HCT116 (cell line): ENCODE data around the gene PRRT1B.

ENCODE experiments used
- CBX3 ChIP-seq: IDR thresholded peaks from 2 replicates; pipeline ENCODE4 v1.6.1; 2012; ENCODE audit warnings: low read depth
- EGR1 ChIP-seq: IDR thresholded peaks from 2 replicates; pipeline ENCODE4 v1.6.1; 2012; ENCODE audit warnings: low read depth
- EZH2 ChIP-seq: fragments of 200-600 bp; sonication (generic); IDR thresholded peaks from 2 replicates; pipeline ENCODE4 v1.6.1; 2017; ENCODE audit warnings: antibody characterized with exemption, mixed run types
- EZH2phosphoT487 ChIP-seq: fragments of 200-600 bp; IDR thresholded peaks from 2 replicates; pipeline ENCODE4 v1.6.1; 2018; ENCODE audit warnings: antibody characterized with exemption, borderline replicate concordance
- POLR2A ChIP-seq: IDR thresholded peaks from 2 replicates; pipeline ENCODE4 v1.7.0; 2011; ENCODE audit warnings: borderline replicate concordance; ENCODE audit not compliant: insufficient read depth, insufficient read length; ENCODE audit errors: extremely low read depth
- POLR2AphosphoS5 ChIP-seq: IDR thresholded peaks from 2 replicates; pipeline ENCODE4 v1.6.1; 2011; ENCODE audit warnings: mild to moderate bottlenecking, low read depth, low read length, moderate library complexity
- SIN3A ChIP-seq: IDR thresholded peaks from 2 replicates; pipeline ENCODE4 v1.6.1; 2012; ENCODE audit warnings: low read depth
- ZFX ChIP-seq: fragments of 450-650 bp; IDR thresholded peaks from 2 replicates; pipeline ENCODE4 v1.6.1; 2017
- TF ChIP-seq, protein P1 (sequence below), 3 experiments: fragments of 200-600 bp in 1 of 3; sonication (generic) in 1 of 3; IDR thresholded peaks in 2 of 3; conservative IDR thresholded peaks in 1 of 3; 2 replicates each; pipeline ENCODE4 v1.5.1; 2012 to 2017; ENCODE audit warnings: low read depth in 2 of 3, low read length in 2 of 3, antibody characterized with exemption in 1 of 3, borderline replicate concordance in 1 of 3, control low read depth in 1 of 3, mild to moderate bottlenecking in 1 of 3, mixed read lengths in 1 of 3, mixed run types in 1 of 3, moderate library complexity in 1 of 3; ENCODE audit not compliant: insufficient read depth in 1 of 3
- TF ChIP-seq, protein P2 (sequence below): IDR thresholded peaks from 2 replicates; pipeline ENCODE4 v1.6.1; 2012; ENCODE audit warnings: low read depth
- TF ChIP-seq, protein P3 (sequence below): IDR thresholded peaks from 2 replicates; pipeline ENCODE4 v1.6.1; 2011; ENCODE audit warnings: mild to moderate bottlenecking, low read length, moderate library complexity; ENCODE audit not compliant: insufficient replicate concordance; ENCODE audit errors: extremely low read depth
- TF ChIP-seq, protein P4 (sequence below): IDR thresholded peaks from 2 replicates; pipeline ENCODE4 v1.6.1; 2012

DNA sequence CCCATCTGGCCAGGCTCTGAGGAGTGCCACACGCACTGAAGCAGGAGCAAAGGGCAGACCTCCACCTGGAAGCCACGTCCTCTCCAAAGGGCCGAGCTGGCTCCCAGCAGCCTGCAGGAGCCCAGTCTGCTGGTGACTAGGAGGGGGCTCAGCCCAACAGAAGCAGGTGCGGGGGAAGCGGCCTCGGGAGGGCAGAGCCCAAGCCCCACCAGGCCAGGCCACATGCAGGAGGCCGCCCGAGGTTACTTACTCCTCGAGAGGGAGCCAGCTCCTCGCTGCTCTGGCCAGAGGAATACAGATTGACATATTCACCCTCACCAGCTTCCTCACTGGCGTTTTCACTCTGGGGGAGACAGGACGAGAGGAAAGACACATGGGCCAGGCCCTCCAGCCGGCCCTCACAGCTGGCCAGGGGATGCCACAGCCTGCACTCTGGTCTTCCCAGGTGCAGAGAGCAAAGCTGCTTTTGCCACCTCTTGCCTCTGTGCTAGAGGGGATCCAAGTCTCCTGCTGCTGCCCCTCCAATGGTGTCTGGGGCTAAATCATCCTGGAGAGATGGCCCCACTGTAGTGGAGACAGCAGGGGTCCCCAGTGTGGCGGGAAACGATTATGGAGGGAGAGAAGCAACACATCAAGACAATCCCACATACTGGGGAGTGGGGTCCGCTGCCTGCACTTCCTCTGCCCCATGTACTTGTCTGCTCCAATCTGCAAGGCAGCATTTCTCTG is 58.6 kb downstream of the PRRT1B start:
- TF ChIP-seq, protein P1, sequence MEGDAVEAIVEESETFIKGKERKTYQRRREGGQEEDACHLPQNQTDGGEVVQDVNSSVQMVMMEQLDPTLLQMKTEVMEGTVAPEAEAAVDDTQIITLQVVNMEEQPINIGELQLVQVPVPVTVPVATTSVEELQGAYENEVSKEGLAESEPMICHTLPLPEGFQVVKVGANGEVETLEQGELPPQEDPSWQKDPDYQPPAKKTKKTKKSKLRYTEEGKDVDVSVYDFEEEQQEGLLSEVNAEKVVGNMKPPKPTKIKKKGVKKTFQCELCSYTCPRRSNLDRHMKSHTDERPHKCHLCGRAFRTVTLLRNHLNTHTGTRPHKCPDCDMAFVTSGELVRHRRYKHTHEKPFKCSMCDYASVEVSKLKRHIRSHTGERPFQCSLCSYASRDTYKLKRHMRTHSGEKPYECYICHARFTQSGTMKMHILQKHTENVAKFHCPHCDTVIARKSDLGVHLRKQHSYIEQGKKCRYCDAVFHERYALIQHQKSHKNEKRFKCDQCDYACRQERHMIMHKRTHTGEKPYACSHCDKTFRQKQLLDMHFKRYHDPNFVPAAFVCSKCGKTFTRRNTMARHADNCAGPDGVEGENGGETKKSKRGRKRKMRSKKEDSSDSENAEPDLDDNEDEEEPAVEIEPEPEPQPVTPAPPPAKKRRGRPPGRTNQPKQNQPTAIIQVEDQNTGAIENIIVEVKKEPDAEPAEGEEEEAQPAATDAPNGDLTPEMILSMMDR (IDR thresholded peaks at IDR 0.05 in 2 of 3, conservative IDR thresholded peaks at IDR 0.05 in 1 of 3; ENCODE audit: borderline replicate concordance in 1 of 3, insufficient read depth in 1 of 3, low read depth in 2 of 3, low read length in 2 of 3) = no peak
- TF ChIP-seq POLR2A = no peak
- TF ChIP-seq EZH2phosphoT487 = no peak
- TF ChIP-seq, protein P2, sequence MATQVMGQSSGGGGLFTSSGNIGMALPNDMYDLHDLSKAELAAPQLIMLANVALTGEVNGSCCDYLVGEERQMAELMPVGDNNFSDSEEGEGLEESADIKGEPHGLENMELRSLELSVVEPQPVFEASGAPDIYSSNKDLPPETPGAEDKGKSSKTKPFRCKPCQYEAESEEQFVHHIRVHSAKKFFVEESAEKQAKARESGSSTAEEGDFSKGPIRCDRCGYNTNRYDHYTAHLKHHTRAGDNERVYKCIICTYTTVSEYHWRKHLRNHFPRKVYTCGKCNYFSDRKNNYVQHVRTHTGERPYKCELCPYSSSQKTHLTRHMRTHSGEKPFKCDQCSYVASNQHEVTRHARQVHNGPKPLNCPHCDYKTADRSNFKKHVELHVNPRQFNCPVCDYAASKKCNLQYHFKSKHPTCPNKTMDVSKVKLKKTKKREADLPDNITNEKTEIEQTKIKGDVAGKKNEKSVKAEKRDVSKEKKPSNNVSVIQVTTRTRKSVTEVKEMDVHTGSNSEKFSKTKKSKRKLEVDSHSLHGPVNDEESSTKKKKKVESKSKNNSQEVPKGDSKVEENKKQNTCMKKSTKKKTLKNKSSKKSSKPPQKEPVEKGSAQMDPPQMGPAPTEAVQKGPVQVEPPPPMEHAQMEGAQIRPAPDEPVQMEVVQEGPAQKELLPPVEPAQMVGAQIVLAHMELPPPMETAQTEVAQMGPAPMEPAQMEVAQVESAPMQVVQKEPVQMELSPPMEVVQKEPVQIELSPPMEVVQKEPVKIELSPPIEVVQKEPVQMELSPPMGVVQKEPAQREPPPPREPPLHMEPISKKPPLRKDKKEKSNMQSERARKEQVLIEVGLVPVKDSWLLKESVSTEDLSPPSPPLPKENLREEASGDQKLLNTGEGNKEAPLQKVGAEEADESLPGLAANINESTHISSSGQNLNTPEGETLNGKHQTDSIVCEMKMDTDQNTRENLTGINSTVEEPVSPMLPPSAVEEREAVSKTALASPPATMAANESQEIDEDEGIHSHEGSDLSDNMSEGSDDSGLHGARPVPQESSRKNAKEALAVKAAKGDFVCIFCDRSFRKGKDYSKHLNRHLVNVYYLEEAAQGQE = no peak
- TF ChIP-seq EZH2 = no peak
- no peak for TF ChIP-seq SIN3A
- TF ChIP-seq EGR1 = no peak
- TF ChIP-seq POLR2AphosphoS5 = no peak
- TF ChIP-seq, protein P3, sequence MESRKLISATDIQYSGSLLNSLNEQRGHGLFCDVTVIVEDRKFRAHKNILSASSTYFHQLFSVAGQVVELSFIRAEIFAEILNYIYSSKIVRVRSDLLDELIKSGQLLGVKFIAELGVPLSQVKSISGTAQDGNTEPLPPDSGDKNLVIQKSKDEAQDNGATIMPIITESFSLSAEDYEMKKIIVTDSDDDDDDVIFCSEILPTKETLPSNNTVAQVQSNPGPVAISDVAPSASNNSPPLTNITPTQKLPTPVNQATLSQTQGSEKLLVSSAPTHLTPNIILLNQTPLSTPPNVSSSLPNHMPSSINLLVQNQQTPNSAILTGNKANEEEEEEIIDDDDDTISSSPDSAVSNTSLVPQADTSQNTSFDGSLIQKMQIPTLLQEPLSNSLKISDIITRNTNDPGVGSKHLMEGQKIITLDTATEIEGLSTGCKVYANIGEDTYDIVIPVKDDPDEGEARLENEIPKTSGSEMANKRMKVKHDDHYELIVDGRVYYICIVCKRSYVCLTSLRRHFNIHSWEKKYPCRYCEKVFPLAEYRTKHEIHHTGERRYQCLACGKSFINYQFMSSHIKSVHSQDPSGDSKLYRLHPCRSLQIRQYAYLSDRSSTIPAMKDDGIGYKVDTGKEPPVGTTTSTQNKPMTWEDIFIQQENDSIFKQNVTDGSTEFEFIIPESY = no peak
- TF ChIP-seq, protein P4, sequence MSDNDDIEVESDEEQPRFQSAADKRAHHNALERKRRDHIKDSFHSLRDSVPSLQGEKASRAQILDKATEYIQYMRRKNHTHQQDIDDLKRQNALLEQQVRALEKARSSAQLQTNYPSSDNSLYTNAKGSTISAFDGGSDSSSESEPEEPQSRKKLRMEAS = no peak
- TF ChIP-seq ZFX = no peak
- no peak for TF ChIP-seq CBX3
